22Rv1 (cell line): ENCODE data around the gene CREB5.

ENCODE experiments used
- H3K27ac ChIP-seq: fragments of 450-650 bp; 2 replicates; pipeline ENCODE4 v1.5.1; 2017
- ZFX ChIP-seq: fragments of 450-650 bp; IDR thresholded peaks from 2 replicates; pipeline ENCODE4 v1.6.1; 2017; ENCODE audit warnings: antibody characterized with exemption, borderline replicate concordance
- TF ChIP-seq, protein P1 (sequence below): fragments of 450-650 bp; IDR thresholded peaks from 2 replicates; pipeline ENCODE4 v1.5.1; 2017; ENCODE audit warnings: mild to moderate bottlenecking

CREB5 gene

DNA sequence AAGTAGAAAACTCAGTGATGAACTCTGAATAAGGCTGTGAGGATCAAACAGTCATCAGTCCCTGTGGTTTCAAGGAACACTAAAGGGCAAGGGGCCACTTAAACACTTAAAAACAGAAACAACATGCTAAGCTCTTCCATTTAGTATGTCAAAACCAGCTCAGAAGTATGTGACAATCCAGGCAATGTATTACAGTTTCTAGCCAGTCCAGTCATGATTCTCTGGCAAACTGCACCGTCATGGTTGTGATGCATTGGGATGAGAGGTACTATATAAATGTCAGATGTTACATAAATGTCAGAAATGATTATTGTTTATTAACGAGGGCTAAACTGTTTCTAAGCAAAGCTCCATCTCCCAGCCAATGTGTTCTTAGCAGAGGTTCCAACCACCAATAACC lies 4.7 kb upstream of the CREB5 start:
- TF ChIP-seq, protein P1, sequence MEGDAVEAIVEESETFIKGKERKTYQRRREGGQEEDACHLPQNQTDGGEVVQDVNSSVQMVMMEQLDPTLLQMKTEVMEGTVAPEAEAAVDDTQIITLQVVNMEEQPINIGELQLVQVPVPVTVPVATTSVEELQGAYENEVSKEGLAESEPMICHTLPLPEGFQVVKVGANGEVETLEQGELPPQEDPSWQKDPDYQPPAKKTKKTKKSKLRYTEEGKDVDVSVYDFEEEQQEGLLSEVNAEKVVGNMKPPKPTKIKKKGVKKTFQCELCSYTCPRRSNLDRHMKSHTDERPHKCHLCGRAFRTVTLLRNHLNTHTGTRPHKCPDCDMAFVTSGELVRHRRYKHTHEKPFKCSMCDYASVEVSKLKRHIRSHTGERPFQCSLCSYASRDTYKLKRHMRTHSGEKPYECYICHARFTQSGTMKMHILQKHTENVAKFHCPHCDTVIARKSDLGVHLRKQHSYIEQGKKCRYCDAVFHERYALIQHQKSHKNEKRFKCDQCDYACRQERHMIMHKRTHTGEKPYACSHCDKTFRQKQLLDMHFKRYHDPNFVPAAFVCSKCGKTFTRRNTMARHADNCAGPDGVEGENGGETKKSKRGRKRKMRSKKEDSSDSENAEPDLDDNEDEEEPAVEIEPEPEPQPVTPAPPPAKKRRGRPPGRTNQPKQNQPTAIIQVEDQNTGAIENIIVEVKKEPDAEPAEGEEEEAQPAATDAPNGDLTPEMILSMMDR, result no peak
- TF ChIP-seq ZFX, result no peak

DNA sequence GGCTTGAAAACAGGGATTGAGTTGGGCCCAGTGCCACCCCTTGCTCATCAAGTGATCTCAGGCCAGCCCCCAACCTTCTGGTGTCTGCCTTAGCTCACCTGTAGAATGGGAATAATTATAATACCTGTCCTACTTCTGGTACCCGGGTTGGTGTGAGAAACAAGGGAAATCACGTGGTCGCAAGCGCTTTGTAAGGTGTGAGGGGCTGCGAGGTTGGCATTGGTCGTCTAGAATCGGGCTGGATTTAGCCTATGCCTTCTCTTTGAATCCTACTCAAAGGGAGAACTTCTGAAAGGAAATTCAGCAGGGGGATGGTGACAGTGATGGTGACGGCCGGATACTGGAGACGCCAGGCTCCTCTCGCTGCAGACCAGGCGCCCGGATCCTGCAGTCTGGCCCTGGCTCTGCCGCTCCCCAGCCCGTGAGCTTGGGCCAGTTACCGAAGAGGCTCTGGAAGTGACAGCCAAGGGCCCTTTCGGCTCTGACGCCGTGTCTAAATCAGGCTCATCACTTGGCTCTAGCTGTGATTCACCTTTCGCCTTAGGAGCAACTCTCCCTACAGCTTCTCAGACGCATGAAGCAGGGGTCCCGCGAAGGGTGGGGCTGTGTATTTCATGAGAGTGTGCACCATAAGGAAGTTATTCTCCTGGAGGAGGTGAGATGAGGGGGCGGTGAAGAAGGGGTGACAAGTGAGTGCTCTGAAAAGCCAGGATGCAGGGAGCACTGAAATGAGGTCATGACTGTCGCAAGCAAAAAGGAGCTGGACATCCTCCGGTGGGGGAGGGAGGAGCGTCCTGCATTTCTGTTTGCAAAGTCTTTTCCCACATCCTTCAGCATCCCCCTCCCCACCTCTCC lies 4.0 kb upstream of the CREB5 start:
- H3K27ac ChIP-seq, result no peak overlapping the region
- no peak for TF ChIP-seq ZFX
- TF ChIP-seq, protein P1, result no peak

More for the DNA sequence above, 4.7 kb upstream of the CREB5 start:
- no peak overlapping the region for H3K27ac ChIP-seq

DNA sequence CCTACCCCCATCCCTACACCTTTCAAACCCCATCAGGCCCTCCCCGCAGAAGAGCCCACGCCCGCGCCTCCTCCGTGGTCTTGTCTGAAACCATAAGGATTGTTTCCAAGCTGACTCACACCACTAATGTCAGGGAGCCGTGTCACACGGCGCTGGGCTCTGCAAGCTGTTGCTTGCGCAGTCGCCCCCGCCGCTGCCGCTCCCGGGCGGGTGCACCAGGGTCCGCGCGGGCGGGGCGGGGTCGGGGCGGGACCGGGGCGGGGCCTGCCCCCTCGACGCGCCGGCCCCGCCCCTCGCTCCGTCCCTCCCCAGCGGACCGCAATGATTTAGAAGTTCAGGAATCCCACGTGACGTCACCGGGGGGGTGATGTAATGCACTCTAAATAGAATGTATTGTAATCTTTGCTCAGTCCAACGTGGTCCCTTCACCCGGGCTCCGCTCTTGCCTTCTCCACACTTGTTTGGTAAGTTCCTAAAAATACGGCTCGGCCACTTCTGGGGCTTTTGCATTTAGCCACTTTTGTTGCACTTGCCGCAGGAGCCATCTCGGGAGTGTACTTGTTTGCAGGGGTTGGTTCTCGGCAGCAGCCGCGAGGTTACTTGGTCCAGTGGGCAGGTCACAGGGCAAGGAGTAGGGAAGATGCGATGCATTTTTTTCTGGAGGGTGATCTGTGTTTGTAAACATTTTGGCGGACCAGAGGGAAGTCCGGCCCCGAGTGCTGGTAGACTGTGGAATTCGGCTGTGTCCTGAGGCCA lies 3.2 kb upstream of the CREB5 start:
- TF ChIP-seq, protein P1, result no peak
- no peak for TF ChIP-seq ZFX
- no peak overlapping the region for H3K27ac ChIP-seq

DNA sequence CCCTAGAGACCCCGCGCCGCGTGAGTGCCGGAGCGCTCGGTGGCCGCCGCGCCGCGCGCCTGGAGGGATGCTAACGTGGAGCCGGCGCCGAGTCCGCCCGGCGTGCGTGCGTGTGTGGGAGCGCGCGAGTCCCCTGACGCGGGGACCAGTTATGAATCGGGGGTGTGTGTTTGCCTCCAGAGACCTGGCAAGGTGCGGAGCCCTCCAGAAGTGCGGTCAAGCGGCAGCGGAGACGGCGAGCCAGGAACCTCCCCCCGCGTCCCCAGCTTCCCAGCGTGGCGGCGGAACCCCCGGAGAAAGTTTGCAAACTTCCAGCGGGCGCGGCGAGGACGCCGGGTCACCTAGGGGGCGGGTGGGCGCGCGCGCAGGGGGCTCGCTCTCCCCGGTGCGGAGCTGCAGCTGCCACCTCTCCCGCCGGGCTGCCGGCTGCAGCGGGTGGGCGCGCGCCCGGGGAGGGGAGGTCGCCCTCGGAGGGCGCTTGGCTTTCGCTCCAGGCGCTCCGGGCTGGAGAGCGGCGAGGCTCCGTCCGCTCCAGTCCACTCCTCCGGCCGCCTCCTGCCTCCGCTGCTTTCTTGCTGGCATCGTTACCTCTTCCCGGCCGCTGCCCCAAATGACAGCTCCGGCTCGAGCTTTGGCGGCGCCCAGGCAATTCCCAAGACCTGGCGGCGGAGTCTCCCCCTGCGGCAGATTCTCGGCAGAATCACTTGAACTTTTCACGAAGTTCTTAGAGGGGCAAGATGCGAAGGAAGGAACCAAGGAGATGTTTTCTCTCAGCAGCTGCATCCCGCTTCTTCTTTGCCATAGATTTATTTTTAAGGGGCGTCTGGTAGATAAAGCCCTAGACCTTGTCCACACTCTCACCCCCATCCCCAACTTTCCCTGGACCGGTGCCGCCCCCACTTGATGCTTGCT lies 2.3 kb upstream of the CREB5 start:
- no peak overlapping the region for H3K27ac ChIP-seq
- TF ChIP-seq, protein P1, result no peak

DNA sequence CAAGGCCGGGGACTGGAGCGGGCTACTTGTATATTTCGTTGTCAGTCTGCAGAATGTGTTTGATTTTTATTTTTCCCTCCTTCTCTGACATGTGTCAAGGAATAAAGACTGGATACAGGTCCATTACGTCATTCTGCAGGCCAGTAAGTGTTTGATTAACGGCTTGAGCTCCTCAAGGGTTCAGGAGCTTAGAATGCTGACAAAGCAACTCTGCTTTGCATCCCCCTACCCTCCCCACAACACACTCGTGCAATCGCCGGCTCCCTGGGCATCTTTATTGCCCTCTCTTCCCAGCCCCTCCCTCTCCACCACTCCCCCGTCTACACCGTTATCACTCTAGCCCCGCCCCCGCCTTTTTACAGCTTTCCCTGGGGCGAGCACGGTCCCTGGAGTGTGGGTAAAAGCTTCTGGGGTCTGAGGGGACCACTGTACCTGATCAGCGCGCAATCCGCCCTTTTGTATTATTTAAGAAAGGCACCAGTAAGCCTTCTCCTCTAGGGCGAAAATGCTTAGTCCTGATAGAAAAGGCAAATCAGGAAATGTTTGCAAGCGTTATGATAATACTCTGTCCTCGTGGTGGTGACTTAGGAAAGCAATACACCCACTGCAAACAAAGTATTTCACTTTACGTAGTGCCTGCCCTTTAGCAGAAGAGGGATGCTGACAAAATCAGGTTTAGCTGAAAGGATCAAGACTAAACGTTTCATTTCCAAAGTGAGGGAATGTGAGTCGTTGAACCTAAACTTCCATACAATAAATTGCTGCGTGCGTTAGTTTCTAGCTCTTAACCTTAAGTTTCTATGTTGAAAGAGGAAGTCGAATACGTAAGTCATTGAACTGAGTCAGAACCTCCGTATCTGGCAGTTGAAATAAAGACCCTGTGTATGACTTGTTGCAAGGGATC lies 1.4 kb upstream of the CREB5 start:
- no peak overlapping the region for H3K27ac ChIP-seq
- no peak for TF ChIP-seq ZFX
- TF ChIP-seq, protein P1, result no peak

DNA sequence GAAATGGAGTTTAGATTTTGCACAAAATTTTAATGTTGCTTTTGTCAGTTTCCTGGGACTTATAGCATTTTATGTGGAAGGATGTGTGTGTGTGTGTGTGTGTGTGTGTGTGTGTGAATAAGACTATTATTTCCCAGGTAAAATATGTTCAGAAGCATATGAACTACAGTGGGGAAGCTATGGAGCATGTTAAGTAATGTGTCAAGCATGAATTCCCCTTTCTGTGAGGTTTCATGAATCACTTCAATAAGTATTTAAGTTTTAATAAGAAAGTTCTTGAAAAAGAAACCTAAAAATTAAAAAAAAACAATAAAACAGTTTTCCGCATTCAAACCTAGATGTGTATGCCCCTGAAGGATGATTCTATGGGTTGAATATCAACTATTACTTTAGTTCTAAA lies 693 bp downstream of the CREB5 start:
- H3K27ac ChIP-seq, result no peak overlapping the region
- TF ChIP-seq, protein P1, result no peak
- TF ChIP-seq ZFX, result no peak
